Measurements from ENCODE around the gene PAX8.

GRCh38 chr2:113207021-113207420, 71.7 kb downstream of the PAX8 start:
- TF ChIP-seq CTCF (IDR thresholded peaks at IDR 0.05; ENCODE audit: borderline replicate concordance, extremely low read depth, low read length, poor library complexity, severe bottlenecking): no peak
- TF ChIP-seq EZH2 (IDR thresholded peaks at IDR 0.05; ENCODE audit: borderline replicate concordance, low read depth, low read length, severe bottlenecking): no peak

All from DND-41 (cell line).